HEK293 (cell line): ENCODE data around the gene SRGN.

Experiments used
- BCL11A ChIP-seq: fragments of 450-650 bp; formaldehyde crosslinking; IDR thresholded peaks from 2 replicates; pipeline ENCODE4 v1.5.1; 2016; ENCODE audit warnings: low read depth, missing biosample characterization, missing genetic modification characterization
- CTCF ChIP-seq: fragments of 450-650 bp; formaldehyde crosslinking; IDR thresholded peaks from 2 replicates; pipeline ENCODE4 v1.5.1; 2016; ENCODE audit warnings: missing biosample characterization, missing genetic modification characterization
- PRDM1 ChIP-seq: fragments of 450-650 bp; formaldehyde crosslinking; IDR thresholded peaks from 2 replicates; pipeline ENCODE4; 2016; ENCODE audit warnings: missing biosample characterization, missing genetic modification characterization
- PRDM4 ChIP-seq: fragments of 450-650 bp; formaldehyde crosslinking; IDR thresholded peaks from 2 replicates; pipeline ENCODE4 v1.5.1; 2017; ENCODE audit warnings: missing biosample characterization, missing genetic modification characterization
- TSHZ1 ChIP-seq: fragments of 450-650 bp; formaldehyde crosslinking; IDR thresholded peaks from 2 replicates; pipeline ENCODE4 v1.5.1; 2016; ENCODE audit warnings: missing biosample characterization, missing genetic modification characterization, borderline replicate concordance
- ZEB2 ChIP-seq: fragments of 450-650 bp; formaldehyde crosslinking; IDR thresholded peaks from 2 replicates; pipeline ENCODE4 v1.5.1; 2016; ENCODE audit warnings: missing biosample characterization, missing genetic modification characterization
- ZNF24 ChIP-seq: fragments of 450-650 bp; formaldehyde crosslinking; IDR thresholded peaks from 2 replicates; pipeline ENCODE4 v1.5.1; 2016; ENCODE audit warnings: missing biosample characterization, missing genetic modification characterization
- ZNF274 ChIP-seq, 2 experiments: fragments of 200-500 bp in 1 of 2; fragments of 450-650 bp in 1 of 2; sonication (Bioruptor generic) in 1 of 2; formaldehyde crosslinking in 1 of 2; IDR thresholded peaks; 2 replicates each; pipeline versions ENCODE4 v1.5.1 to v1.6.1; 2014 to 2016; ENCODE audit warnings: borderline replicate concordance in 1 of 2, inconsistent platforms in 1 of 2, low read length in 1 of 2, missing biosample characterization in 1 of 2, missing genetic modification characterization in 1 of 2
- ZNF354C ChIP-seq: fragments of 450-650 bp; formaldehyde crosslinking; IDR thresholded peaks from 2 replicates; pipeline ENCODE4 v1.5.1; 2016; ENCODE audit warnings: missing biosample characterization, missing genetic modification characterization, low read depth, borderline replicate concordance
- ZNF391 ChIP-seq: fragments of 450-650 bp; formaldehyde crosslinking; IDR thresholded peaks from 2 replicates; pipeline ENCODE4 v1.5.1; 2016; ENCODE audit warnings: low read depth, missing biosample characterization, missing genetic modification characterization, borderline replicate concordance
- ZNF394 ChIP-seq: fragments of 450-650 bp; formaldehyde crosslinking; IDR thresholded peaks from 2 replicates; pipeline ENCODE4 v1.5.1; 2016; ENCODE audit warnings: missing biosample characterization, missing genetic modification characterization, mild to moderate bottlenecking, moderate library complexity, borderline replicate concordance
- ZNF398 ChIP-seq: fragments of 450-650 bp; formaldehyde crosslinking; IDR thresholded peaks from 2 replicates; pipeline ENCODE4 v1.5.1; 2017; ENCODE audit warnings: missing biosample characterization, missing genetic modification characterization
- ZNF830 ChIP-seq: fragments of 450-650 bp; IDR thresholded peaks from 2 replicates; pipeline ENCODE4 v1.5.0; 2018; ENCODE audit warnings: missing biosample characterization, missing genetic modification characterization, low read depth, mild to moderate bottlenecking, moderate library complexity

GRCh38 chr10:69078311-69078710 is 9.6 kb upstream of the SRGN start:
- TF ChIP-seq ZNF398 (tag by site-specific recombination) (no peak), BCL11A (tag by site-specific recombination) (no peak), ZNF391 (tag by site-specific recombination) (no peak), ZNF274 (IDR thresholded peaks at IDR 0.05; ENCODE audit: low read length) (no peak), ZNF274 (tag by site-specific recombination; IDR thresholded peaks at IDR 0.05; ENCODE audit: borderline replicate concordance) (no peak), PRDM1 (no peak), ZNF830 (tag by site-specific recombination) (no peak), CTCF (tag by site-specific recombination) (no peak), ZEB2 (tag by site-specific recombination) (no peak), PRDM4 (no peak), ZNF24 (tag by site-specific recombination) (no peak), ZNF394 (tag by site-specific recombination) (no peak), TSHZ1 (tag by site-specific recombination) (no peak), ZNF354C (tag by site-specific recombination) (no peak)
